ENCODE results near the gene WDPCP. TPM values are rescaled to one million over a fixed set of nuclear protein-coding genes. Genes with fewer than 3 reads are reported as not detected.

The WDPCP gene
- total RNA-seq, 1 donor from 2014 or later = 12.4 TPM

DNA sequence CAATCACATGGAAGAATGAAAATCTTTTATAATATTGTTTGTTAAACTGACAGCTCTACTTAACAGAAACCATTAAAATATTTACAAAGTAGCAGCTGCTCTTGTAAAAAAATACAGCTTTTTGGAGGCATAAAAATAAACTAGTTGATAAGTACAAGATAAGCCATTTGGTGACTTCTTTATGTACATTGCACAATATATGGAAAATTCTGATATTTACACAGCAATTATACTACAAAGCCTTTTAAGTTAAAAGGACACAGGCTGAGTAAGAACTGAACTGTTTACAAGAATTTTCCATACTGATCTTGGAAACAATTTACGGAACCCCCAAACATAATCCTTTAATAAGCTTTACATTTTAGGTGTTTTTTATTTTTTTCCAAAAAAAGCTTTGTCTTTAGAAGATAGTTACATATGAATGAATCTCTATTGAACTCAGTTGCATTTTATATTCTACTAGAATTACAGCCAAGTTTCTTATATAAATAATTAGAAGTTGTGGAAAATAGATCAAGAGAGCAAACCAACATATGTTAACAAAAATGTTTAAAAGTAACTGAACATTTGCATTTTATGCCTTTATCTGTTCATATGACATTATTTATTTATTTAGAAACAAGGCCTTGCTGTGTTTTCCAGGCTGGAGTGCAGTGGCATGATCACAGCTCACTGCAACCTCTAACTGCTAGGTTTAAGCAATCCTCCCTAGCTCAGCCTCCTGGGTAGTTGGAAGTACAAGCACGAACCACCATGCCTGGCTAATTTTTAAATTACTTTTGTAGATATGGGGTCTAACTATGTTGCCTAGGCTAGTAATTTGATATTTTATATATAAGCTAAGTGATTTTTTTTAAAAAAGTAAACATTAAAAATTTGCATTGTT lies 395.1 kb downstream of the WDPCP start:
- no peak for DNase-seq (ENCODE audit: extremely low spot score, unreplicated experiment)
- Mint-ChIP-seq H3K4me3 (ENCODE audit: unreplicated experiment) (no peak overlapping the region), H3K27me3 (ENCODE audit: unreplicated experiment) (no peaks in the 10 kb centered on the region), H3K36me3 (ENCODE audit: unreplicated experiment) (no peaks in the 10 kb centered on the region), H3K4me1 (ENCODE audit: unreplicated experiment) (peaks cover 2% of the 10 kb centered on the region), H3K9me3 (ENCODE audit: unreplicated experiment) (peaks cover 3% of the 10 kb centered on the region), H3K27ac (ENCODE audit: unreplicated experiment) (no peak overlapping the region)
- TF ChIP-seq, protein P1, sequence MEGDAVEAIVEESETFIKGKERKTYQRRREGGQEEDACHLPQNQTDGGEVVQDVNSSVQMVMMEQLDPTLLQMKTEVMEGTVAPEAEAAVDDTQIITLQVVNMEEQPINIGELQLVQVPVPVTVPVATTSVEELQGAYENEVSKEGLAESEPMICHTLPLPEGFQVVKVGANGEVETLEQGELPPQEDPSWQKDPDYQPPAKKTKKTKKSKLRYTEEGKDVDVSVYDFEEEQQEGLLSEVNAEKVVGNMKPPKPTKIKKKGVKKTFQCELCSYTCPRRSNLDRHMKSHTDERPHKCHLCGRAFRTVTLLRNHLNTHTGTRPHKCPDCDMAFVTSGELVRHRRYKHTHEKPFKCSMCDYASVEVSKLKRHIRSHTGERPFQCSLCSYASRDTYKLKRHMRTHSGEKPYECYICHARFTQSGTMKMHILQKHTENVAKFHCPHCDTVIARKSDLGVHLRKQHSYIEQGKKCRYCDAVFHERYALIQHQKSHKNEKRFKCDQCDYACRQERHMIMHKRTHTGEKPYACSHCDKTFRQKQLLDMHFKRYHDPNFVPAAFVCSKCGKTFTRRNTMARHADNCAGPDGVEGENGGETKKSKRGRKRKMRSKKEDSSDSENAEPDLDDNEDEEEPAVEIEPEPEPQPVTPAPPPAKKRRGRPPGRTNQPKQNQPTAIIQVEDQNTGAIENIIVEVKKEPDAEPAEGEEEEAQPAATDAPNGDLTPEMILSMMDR (IDR thresholded peaks at IDR 0.05) = no peak

DNA sequence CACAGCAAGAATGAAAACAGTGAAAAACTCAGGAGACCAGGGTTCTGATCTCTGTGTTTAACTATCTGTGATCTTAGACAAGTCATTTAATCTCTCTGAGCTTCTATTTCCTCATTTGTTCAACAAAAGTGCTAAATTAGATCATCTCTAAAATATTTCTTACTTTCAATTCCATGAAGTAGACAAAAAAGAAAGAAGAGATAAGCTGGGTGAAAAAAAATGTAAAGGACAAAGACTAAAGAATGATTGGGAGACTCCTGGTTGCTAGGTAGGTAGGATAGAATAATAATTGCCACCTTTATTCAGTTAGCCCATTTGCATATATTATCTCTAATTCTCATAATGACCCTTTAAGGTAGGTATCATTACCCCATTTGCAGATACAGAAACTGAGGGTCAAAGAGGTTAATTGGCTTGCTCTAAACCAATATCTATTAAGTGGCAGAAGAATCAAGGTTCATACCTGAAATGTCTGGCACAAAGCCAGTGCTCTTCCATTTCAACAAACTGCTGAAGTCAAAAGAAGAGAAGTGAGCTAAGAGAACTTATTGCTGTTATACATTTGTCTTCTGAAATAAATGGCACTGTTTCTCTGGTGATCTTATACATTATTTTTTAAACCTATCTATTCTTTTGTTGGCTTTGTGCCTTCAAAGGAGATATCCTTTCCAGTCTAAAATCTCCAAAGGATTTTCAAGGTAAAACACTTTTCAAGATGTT lies 395.9 kb downstream of the WDPCP start:
- Mint-ChIP-seq H3K4me3 (ENCODE audit: unreplicated experiment) (no peak overlapping the region), H3K4me1 (ENCODE audit: unreplicated experiment) (peaks cover 2% of the 10 kb centered on the region), H3K36me3 (ENCODE audit: unreplicated experiment) (no peaks in the 10 kb centered on the region), H3K27me3 (ENCODE audit: unreplicated experiment) (no peaks in the 10 kb centered on the region), H3K27ac (ENCODE audit: unreplicated experiment) (no peak overlapping the region), H3K9me3 (ENCODE audit: unreplicated experiment) (peaks cover 11% of the 10 kb centered on the region)
- TF ChIP-seq, protein P1 (IDR thresholded peaks at IDR 0.05) = no peak
- no peak for DNase-seq (ENCODE audit: extremely low spot score, unreplicated experiment)

DNA sequence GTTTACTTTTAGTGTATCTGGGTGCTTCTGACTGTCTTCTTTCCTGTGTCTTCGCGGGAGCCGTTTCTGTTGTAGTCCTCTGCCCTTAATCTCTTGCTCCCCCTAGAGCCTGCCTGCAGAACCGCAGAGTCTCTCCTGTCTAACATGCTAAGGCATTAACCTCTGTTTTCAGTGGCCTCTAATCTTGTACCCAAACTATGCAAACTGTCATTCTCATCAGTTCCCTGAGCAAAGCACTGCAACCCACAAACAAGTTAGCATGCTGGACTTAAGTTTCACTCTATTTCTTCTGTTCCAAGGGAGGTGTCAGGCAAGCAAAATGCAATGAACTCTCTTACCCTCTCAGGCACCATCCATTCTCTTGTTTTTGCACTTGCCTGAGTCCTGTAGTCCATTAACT lies 399.3 kb downstream of the WDPCP start:
- DNase-seq (ENCODE audit: extremely low spot score, unreplicated experiment) = no peak
- Mint-ChIP-seq H3K4me3 (ENCODE audit: unreplicated experiment) (peak overlapping the region; percentile 17), H3K4me1 (ENCODE audit: unreplicated experiment) (peaks cover 2% of the 10 kb centered on the region), H3K36me3 (ENCODE audit: unreplicated experiment) (no peaks in the 10 kb centered on the region), H3K9me3 (ENCODE audit: unreplicated experiment) (peaks cover 18% of the 10 kb centered on the region), H3K27me3 (ENCODE audit: unreplicated experiment) (peaks cover 2% of the 10 kb centered on the region), H3K27ac (ENCODE audit: unreplicated experiment) (no peak overlapping the region)
- TF ChIP-seq, protein P1 (IDR thresholded peaks at IDR 0.05) = peak; percentile 64

DNA sequence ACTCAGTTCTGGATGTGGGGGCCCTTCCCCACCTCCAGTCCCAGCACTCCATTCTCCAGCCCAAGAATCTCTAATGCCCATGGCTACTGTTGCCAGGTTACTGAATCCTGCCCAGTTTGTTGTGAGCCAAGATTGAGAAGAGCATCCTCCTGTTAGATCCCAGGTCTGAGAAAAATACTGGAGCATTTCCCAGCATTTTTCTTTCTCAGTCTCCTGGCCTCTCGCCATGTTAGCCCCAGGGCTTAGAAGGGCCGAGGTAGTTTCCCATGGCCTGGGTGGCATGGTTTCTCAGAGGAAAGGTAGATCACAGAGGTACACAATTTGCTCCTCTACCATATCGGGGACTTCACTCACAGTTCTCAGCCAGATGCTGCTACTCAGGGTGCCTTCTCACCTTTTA lies 401.9 kb downstream of the WDPCP start:
- no peaks in the 10 kb centered on the region for H3K36me3 Mint-ChIP-seq (ENCODE audit: unreplicated experiment)
- peaks cover 3% of the 10 kb centered on the region for H3K27me3 Mint-ChIP-seq (ENCODE audit: unreplicated experiment)

More for the DNA sequence above, 401.9 kb downstream of the WDPCP start:
- H3K9me3 Mint-ChIP-seq (ENCODE audit: unreplicated experiment) = peaks cover 28% of the 10 kb centered on the region
- TF ChIP-seq, protein P1 (IDR thresholded peaks at IDR 0.05) = no peak
- no peak for DNase-seq (ENCODE audit: extremely low spot score, unreplicated experiment)
- H3K4me3 Mint-ChIP-seq (ENCODE audit: unreplicated experiment) = no peak overlapping the region
- peaks cover 2% of the 10 kb centered on the region for H3K4me1 Mint-ChIP-seq (ENCODE audit: unreplicated experiment)
- H3K27ac Mint-ChIP-seq (ENCODE audit: unreplicated experiment) = no peak overlapping the region

Data from osteocyte (in vitro differentiated cells).